NCI-H1436 (cell line): ENCODE measurements around the gene CDK9.
"Not testable (repeated sequence)": the region's sequence is repeated elsewhere in the genome, so short reads cannot be mapped to it uniquely, and the experiment has no call there.

Experiments
- DNase-seq: peaks from one replicate; lab custom pipeline; 2025; lab: John Stamatoyannopoulos, UW

The CDK9 gene

DNA sequence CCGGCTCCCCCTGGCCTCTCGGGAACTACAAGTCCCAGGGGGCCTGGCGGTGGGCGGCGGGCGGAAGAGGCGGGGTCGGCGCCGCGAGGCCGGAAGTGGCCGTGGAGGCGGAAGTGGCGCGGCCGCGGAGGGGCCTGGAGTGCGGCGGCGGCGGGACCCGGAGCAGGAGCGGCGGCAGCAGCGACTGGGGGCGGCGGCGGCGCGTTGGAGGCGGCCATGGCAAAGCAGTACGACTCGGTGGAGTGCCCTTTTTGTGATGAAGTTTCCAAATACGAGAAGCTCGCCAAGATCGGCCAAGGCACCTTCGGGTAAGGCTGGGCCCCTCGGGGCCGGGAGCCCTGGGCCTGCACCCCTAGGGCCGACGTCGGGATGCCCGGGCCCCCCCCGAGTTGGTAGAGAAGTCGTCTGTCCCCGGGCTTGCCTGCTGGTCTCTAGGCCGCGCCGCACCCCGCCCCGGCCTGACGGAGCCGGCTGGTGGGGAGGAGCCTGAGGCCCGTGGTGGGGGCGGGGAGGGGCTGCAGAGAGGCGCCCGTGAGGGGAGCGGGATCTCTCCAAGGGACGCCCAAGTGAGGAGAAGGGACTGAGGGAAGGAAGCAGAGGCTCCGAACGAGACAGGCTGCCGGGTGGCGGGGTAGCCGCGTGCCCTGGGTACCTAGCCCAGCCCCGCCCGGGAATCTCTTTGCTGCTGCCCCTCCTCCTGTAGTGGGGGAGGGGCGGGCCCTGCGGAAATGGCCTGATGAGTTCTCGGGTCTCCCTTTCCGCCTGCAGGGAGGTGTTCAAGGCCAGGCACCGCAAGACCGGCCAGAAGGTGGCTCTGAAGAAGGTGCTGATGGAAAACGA is at the start of gene CDK9:
Gene CDK9 (plus strand): TSS at position 102 of the 840 bp plus-strand sequence. CDS start 115 bp downstream, at position 217.
- DNase-seq = peak; percentile 84

DNA sequence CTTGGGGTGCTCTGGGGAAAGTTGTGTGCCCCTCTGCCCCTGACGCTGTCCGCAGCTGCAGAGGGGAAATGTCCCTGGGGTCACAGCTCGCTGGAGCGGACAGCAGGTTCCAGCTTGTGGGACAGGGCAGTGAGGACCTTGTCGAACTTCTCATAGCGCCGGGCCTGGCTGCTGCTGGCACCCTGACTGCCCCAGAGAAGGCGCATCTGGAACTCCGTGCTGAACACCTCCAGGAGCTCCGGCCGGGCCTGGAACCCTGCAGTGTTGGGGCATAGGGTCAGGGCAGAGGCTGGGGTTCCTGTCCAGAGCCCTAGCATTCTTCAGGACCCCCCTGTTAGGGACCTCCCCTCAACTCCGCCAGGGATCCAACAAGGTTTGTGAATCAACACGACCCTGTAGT is 47.2 kb upstream of the CDK9 start:
- DNase-seq = no peak

DNA sequence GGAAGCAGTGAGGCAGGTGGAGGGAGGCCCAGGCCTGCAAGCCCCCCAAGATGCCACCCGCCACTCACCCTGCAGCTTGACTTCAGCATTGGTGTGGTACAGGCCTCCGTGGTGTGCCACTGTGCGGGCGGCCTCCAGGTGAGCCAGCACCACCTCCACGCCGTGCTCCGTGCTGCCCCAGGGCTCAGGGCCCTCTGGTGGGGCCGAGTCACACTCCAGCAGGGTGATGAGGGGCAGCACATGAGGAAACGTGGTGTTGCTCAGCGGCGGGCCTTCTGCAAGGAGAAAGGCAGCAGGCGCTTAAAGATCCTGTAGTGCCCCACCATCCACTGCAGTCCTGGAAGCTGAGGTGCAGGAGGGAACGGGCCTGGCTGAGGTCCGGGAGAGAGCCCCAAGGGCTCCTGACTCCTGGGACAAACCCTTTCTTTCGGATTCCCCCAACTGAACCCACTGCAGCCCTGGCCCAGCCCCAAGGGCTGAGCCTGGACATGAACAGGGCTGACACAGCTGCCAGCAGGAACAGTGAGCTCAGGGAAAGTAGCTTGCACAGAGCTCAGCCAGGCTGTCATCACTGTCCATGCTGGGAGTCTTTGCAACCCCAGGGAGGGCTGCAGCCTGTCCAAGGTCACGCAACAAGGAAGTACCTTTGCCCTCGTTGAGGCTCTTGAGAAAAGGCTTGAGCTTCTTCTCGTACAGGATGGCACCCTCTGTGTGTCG is 46.1 kb upstream of the CDK9 start:
- DNase-seq = no peak

DNA sequence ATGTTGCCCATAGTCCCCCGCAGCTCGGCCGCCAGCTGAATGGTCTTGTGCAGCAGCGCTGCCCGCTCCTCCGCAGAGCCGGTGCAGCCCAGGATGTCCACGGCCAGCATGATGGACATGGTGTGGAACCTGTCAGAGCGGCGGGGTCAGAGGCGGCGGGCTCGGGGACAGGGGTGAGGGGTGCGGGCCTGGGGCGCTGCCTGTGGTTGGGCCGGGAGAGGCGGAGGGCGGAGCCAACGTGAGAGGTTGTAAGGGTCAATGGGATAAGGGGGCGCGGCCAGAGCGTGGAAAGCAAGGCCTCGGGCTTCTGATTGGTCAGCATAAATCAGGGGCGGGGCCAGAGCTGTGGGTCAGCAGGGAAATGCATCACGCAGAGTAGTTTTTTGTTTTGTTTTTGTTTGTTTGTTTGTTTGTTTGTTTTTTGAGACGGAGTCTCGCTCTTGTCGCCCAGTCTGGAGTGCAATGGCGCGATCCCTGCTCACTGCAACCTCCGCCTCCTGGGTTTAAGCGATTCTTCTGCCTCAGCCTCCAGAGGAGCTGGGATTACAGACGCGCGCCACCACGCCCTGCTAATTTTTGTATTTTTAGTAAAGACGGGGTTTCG is 43.9 kb upstream of the CDK9 start:
- DNase-seq = no peak

DNA sequence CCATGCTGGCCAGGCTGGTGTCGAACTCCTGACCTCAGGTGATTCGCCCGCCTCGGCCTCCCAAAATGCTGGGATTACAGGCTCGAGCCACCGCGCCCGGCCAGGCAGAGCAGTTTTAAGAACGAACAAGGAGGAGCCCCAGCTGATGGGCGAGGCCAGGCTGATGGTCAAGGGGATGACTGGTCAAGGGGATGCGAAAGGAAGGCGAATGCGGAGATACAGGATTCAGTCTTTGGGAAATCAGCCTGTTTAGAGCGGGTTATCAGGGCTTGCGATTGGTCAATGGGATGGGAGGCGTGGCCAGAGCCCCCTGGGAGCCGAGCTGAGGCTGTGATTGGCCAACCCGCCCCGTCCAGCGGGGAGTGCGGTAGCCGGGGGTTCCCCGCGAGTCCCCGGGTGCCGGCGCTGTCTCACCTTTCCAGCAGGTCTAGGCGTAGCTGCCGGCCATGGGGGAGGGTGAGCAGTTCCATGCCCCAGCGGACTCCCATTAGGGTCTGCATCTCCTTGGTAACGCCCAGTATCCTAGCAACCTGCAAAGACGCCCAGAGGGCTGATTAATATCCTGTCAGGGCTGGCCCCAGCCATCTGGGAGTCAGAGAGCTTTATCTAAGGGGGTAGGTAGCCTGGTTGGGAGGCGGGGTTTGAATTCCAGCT is 43.3 kb upstream of the CDK9 start:
- DNase-seq = peak; percentile 93

DNA sequence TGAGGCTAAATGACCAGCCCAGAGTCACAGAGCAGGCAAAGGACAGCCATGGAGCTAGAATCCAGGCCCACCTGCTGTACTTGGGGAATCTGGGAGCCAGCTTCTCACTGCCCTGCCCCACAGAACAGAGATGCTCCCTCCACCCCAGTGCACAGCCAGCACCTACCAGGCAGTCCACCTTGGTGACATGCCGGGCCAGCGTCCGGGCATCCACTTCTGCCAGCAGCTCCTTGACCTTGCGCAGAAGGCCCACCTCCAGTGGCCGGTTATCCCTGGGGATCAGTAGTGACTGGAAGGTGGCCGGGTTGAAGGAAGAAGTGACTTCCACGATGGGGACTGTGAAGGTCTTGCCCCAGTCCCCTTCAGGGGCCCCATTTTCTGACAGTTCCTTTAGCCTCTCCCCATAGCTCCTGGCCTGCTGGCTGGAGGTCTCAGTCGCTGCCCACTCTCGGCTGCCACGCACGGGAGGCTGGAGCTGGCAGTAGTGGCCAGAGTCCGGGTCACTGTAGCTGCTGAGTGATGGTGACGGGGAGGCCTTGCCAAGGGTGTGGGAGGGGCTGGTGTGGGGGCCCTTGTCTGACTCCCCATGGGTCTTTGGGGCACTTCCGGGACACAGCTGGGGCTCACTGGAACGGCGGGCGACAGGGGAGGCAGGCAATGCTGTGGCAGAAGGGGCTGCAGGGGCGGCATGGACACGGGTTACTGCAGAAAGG is 41.3 kb upstream of the CDK9 start:
- DNase-seq = no peak

DNA sequence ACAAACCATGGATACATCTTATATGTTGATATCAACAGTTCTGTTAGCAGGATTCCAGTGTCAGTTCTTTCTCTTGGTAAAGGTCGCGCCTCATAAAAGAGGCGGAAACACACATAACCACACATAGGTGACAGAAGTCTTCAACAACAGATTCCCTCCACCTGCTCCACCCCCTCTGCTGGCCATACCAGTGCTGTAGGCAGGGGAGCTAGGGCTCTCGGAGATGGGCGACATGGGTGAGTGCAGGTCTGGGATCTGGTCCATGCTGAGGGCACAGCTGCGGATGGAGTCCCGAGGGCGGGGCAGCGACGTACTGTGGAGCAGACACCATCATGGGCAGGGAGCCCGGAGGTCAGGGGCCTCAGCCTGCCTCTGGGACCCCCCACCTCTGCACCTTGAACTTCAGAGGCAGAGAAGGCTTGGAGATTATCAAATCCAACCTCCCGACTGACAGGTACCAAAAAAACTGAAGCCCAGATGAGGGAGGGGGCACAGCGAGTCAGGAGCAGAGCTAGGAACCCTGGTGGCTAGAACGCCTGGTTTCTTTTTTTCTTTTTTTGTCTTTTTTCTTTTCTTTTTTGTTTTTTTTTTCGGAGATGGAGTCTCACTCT is 38.8 kb upstream of the CDK9 start:
- DNase-seq = no peak

DNA sequence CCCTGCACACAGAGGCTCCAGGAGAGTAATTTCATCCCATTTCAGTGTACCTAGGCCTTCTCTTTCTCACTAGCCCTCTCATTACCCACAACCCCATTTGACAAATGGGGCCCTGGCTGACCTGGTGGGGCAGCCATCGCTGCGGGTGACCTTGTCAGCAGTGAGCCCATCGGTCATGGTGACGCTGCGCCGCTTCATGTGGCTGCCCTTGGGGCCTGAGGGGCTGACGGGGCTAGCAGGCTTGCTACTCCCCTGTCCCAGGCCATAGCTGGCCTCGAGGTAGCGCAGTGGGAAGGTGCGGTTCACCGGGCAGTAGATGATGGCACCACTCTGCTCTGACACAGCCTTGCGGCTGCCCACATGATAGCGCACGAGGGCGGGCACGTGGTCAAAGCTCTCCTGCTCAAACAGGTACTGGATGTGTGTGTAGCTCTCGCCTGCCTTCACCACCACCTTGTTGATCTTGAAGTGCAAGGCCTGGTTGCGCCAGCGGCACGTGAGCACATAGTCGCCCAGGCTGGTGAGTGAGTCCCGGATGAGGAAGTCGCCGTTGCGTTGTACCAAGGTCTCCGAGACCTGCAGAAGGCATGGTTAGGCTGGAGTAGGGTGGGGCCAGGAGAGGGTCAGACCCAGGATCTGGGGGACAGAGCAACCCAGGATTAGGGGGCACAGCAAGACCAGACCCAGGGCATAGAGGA is 36.6 kb upstream of the CDK9 start:
- DNase-seq = no peak

DNA sequence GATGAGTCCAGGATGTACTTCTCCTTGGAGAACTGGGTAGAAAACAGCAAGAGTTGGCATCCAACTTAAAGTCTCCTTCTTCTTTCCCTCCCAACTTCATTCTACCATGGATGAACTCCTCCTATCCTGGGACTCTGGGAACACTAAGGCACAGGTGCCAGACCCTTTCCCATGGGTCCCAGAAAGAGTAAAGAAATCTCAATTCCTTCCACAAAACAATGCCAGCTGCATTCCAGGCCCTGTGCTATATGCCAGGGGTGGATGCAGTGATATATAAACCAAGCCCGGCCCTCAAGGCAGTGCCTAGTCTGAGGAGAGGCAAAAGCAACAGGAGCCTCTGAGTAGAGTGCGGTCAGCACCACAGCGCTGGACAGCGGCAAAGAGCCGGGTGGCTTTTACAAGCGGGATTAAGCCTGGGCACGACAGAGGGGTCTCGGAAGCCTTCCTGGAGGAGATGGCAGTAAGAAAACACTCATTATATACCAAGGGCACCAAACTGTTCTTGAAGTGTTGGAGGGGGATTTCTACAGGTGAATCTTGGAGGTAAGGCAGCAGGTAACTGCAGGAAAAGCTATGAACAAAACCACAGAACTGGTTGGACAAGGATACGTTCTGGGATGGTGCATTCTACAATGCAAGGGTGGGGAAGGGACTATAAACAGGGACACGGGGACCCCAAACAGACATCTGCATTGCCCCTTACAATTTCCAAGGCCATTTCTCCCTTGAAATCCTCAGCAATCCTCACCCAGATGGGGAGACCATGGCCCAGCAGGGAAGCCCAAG is 34.4 kb upstream of the CDK9 start:
- DNase-seq = no peak

DNA sequence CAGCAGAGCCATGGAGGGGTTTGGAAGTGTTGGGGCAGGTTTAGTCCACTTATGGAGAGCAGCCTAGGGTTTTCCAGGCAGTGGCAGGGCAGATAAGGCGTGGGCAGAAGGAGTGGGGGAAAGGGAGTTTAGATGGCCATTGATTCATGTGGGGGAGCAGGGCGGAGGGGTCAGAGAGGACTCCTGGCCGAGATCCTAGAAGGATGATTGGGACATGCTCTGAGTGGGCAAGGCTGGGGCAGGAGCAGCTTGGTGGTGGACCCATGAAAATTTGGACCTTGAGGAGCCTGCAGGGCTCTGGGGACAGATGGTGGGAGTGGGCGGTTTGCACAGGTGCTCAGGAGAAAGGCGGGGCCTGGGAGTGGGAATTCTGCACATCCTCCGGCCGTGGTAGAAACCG is 32.7 kb upstream of the CDK9 start:
- no peak for DNase-seq

DNA sequence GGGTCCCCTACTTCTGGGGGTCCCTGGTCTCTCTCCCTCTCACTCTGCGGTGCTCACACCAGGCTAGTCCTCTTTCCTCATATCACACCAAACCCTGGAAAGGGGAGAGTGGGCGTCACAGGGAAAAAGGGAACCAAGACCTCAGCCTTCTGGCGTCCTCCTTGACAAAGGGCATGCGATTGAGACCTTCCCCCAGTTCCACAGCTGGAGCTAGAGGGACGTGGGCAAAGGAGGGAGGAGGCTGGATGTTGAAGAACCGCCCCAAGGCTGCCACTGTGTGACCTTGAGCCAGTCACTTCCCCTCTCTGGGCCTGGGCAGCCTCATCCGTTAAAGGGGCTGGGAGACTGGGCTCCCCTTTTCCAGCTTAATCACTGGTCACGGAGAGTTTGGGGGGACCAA is 32.2 kb upstream of the CDK9 start:
- DNase-seq = no peak

DNA sequence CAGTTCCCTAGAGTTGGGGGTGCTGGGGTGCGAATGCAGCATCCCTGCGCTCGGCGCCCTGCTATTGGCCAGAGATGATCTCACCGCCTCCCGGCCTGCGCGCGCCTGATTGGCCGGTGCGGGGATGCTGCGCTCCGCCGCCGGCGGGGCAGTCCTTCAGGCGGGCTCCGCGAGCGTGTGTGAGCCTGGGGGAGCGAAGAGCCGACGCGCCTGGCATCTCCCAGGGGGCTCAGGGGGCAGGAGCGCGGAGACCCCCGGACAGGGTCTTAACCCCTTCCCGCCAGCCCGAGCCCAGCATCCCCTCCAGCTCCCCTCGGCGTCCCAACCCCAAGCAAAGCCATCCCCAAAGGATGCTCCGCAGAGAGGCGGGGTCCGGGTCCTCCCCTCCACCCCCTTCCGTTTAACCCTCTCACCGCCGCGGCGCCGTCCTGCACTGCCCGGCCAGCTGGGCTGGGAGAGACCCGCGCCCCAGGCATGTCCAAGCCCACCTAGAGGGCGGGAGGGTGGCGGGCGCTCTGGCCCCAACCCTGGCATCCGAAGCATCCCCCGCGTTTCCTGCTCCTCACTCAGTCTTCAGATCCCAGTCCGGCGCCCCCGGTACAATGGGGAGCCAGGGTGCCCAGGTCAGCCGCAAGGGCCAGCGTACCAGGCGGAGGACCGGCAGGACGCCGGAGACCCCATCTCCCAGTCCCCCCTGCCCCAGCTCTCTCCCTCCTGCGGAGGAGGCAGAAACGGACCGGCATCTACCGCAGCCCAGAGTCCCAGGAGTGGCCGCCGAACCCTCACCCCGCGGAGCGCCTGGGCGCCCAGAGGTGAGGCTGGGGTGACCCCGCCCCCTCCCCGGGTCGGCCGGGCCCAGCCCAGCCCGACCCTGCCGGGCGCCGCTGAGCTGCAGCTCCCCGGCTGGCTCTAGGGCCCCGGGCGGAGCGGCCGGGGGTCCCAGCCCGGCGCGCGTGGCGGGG is 31.5 kb upstream of the CDK9 start:
- DNase-seq = peak; percentile 23

DNA sequence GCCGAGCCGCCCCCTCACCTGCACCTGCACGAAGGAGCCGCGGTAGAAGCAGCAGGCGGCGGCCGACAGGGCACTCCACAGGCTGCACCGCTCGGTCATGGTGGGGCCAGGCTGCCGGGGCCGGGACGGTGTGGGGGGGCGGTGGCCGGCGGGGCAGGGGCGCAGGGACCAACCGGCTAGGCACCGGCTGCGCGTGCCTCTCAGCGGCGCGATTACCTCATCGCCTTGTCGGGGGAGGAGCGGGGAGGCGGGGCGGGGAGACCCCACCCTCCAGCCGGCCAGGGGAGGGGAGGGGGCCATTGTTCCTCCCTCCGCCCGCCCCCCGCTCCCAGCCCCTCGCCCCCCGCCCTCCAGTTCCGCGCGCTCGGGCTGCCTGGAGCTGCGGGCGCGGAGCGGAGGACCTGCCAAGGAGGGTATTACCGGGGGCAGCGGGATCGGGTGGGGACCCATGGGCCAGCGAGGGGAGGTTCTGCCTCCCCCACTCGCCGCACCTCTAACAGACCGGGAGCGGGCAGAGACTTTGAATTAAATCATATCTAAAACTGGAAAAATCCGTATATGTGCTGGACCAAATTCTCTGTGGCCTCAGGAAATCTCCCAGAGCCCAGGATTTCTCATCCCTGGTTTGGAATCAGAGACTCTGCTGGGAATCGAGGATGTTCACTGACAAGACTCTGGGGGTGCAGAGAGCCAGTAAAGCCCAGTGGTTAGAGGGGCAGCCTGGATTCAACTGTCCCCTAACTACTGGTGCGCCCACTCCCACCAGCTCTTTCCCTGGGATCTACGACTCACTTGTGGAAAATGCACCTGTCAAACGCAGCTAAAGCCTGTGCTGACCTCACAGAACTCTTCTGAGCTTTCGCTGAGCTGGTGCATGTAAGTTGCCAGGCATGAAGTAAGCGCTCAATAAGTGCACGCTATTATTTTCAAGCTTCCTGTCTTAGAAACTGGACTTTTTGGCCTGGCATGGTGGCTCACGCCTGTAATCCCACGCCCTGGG is 30.5 kb upstream of the CDK9 start:
- DNase-seq = peak; percentile 46

DNA sequence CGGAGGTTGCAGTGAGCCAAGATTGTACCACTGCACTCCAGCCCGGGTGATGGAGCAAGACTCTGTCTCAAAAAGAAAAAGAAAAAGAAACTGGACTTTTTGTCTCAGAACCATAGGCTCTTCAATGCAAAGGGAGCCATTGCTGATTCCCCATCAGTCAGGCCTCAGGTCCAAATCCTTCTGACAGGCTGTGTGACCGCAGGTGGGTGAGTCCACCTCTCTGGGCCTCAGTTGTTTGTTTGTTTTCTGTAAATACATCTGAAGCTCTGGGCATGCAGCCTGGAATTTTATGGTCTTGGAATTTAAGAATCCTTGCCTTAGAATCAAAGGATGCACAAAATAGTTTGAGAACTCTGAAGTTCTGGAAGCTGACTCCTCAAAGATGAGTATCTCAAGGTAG is 29.6 kb upstream of the CDK9 start:
- no peak for DNase-seq

DNA sequence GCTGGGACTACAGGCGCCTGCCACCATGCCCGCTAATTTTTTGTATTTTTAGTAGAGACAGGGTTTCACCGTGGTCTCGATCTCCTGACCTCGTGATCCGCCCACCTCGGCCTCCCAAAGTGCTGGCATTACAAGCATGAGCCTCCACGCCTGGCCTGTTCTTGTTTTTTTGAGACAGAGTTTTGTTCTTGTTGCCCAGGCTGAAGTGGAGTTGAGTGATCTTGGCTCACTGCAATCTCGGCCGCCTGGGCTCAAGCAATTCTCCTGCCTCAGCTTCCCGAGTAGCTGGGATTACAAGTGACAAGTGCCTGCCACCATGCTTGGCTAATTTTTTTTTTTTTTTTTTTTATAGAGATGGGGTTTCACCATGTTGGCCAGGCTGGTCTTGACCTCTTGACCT is 29.1 kb upstream of the CDK9 start:
- not testable (repeated sequence) for DNase-seq

DNA sequence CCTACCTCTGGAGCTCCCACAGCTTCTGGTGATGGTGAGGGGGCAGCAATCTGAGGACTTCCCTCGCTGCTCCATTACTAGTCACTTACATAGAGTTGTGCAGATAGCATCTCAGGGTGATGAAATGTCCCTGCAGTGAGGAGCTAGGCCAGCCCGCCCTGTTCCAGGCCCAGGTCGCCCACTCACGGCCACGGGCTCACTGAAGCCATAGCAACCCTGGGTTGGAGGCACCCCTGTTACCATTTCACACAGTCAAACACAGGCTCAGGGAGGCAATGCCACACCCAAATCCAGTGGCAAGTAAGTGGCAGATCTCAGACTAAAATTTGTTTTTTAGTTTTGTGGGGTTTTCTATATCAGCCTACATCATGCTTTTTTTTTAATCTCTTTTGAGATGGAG is 27.0 kb upstream of the CDK9 start:
- no peak for DNase-seq

DNA sequence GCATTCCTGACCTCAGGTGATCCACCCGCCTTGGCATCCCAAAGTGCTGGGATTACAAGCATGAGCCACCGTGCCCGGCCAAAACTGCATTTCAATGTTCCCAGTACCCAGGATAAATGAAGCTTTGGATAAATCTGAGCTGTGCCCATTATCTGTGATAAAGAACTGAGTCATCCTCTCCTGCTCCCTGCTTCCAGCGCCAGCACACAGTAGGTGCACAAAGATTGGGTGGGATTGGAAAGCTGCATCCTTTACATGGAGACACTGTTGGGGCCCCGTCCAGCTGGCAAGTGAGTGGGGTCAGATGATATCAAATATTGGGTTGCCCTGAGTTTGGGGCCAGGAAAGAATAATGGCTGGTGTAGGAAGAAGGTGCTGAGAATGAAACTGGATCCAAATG is 24.8 kb upstream of the CDK9 start:
- no peak for DNase-seq
